NCI-H2196 treated with DMSO at 0.1 percent for 48 hours (cell line): Measurements from ENCODE around the gene RHOD.

Source experiments
- DNase-seq: peaks from one replicate; lab custom pipeline; 2025; ENCODE audit not compliant: unreplicated experiment; lab: John Stamatoyannopoulos, UW

The RHOD gene

GRCh38 chr11:67031791-67032561 lies 24.7 kb upstream of the RHOD start:
- no peak for DNase-seq

- no peak for DNase-seq
These were observed 23.7 kb upstream of the RHOD start for GRCh38 chr11:67032830-67033551.

- DNase-seq, result no peak
These were observed 22.9 kb upstream of the RHOD start for GRCh38 chr11:67033661-67034166.

- no peak for DNase-seq
These were observed 22.3 kb upstream of the RHOD start for GRCh38 chr11:67034350-67034749.

GRCh38 chr11:67040147-67040546 lies 16.5 kb upstream of the RHOD start:
- DNase-seq, result no peak

- no peak for DNase-seq
These were observed 15.0 kb upstream of the RHOD start for GRCh38 chr11:67041602-67042001.

GRCh38 chr11:67043572-67044349 lies 12.9 kb upstream of the RHOD start:
- no peak for DNase-seq

GRCh38 chr11:67044496-67044895 lies 12.2 kb upstream of the RHOD start:
- no peak for DNase-seq

GRCh38 chr11:67045314-67045713 lies 11.3 kb upstream of the RHOD start:
- no peak for DNase-seq

- DNase-seq, result no peak
These were observed 8.0 kb upstream of the RHOD start for GRCh38 chr11:67048515-67049130.

- no peak for DNase-seq
These were observed 6.5 kb upstream of the RHOD start for GRCh38 chr11:67050139-67050538.

- no peak for DNase-seq
These were observed 5.3 kb upstream of the RHOD start for GRCh38 chr11:67051180-67051893.

GRCh38 chr11:67051945-67052488 lies 4.6 kb upstream of the RHOD start:
- no peak for DNase-seq

GRCh38 chr11:67052891-67053290 lies 3.8 kb upstream of the RHOD start:
- no peak for DNase-seq

GRCh38 chr11:67053896-67054329 lies 2.7 kb upstream of the RHOD start:
- DNase-seq, result peak; percentile 9

- no peak for DNase-seq
These were observed 2.3 kb upstream of the RHOD start for GRCh38 chr11:67054346-67054835.

GRCh38 chr11:67054836-67055523 lies 1.7 kb upstream of the RHOD start:
- DNase-seq, result peak; percentile 85

GRCh38 chr11:67055812-67056211 lies 835 bp upstream of the RHOD start:
- no peak for DNase-seq

- DNase-seq, result no peak
These were observed 592 bp downstream of the RHOD start for GRCh38 chr11:67057205-67057672.
